Prostate gland (tissue), 2 donors: Measurements from ENCODE around the gene CREG2. TPM values are rescaled to one million over a fixed set of nuclear protein-coding genes. Genes with fewer than 3 reads are reported as not detected.

Source experiments
- DNase-seq: peaks from one replicate; pipeline ENCODE4 v3.0.0-alpha.2; 2019; ENCODE audit warnings: low spot score
- H3K27ac ChIP-seq, 2 donors: fragments of 200-600 bp; sonication (generic); 2 replicates each; pipeline ENCODE4 v1.5.1; 2017 to 2019
- H3K27me3 ChIP-seq: fragments of 200-600 bp; sonication (generic); replicated peaks from 2 replicates; pipeline ENCODE4 v1.5.1; 2019; ENCODE audit not compliant: insufficient read depth
- H3K36me3 ChIP-seq, 2 donors: fragments of 200-600 bp; sonication (generic); 1 replicate in 1 of 2; 2 replicates in 1 of 2; pipeline versions ENCODE4 v1.5.1 to v1.8.1; 2017 to 2019
- H3K4me1 ChIP-seq: fragments of 200-600 bp; sonication (generic); replicated peaks from 2 replicates; pipeline ENCODE4 v1.5.1; 2019
- H3K4me3 ChIP-seq, 2 donors: fragments of 200-600 bp; sonication (generic); 2 replicates each; pipeline ENCODE4 v1.5.1; 2017 to 2019
- H3K9me3 ChIP-seq: fragments of 200-600 bp; sonication (generic); 2 replicates; pipeline ENCODE4 v1.5.1; 2017
- POLR2A ChIP-seq: fragments of 450-650 bp; IDR thresholded peaks from one replicate; pipeline ENCODE4 v1.6.1; 2016; ENCODE audit warnings: antibody characterized with exemption, mild to moderate bottlenecking
- POLR2AphosphoS5 ChIP-seq: sonication (generic); formaldehyde crosslinking; IDR thresholded peaks from one replicate; pipeline ENCODE4 v1.6.1; 2017; ENCODE audit warnings: antibody characterized with exemption
- WGBS: methylation state at CpG from one replicate; pipeline ENCODE4 v1.1.5; 2018; 5-methylcytosine and 5-hydroxymethylcytosine counted together
- intact Hi-C: fragments of 100-400 bp; cut with DNase I; formaldehyde crosslinking; loops from one replicate; pipeline ENCODE4 v1.14.2; 2022
- total RNA-seq, 2 donors: library from RNA; depleted of rRNA; stranded (reverse); fragments of >200 nt; gene quantifications; one replicate each; pipeline ENCODE4 v1.1.0, GENCODE V29; 2016
- TF ChIP-seq, protein P1 (sequence below), 4 experiments: fragments of 200-600 bp in 2 of 4; fragments of 450-650 bp in 2 of 4; sonication (generic) in 2 of 4; IDR thresholded peaks; 1 replicate in 3 of 4; 2 replicates in 1 of 4; pipeline ENCODE4 v1.5.1; 2016 to 2019; ENCODE audit warnings: antibody characterized with exemption in 4 of 4, mild to moderate bottlenecking in 2 of 4, moderate library complexity in 2 of 4

The CREG2 gene
- total RNA-seq, 2 donors from 2014 or later, result not detected

DNA sequence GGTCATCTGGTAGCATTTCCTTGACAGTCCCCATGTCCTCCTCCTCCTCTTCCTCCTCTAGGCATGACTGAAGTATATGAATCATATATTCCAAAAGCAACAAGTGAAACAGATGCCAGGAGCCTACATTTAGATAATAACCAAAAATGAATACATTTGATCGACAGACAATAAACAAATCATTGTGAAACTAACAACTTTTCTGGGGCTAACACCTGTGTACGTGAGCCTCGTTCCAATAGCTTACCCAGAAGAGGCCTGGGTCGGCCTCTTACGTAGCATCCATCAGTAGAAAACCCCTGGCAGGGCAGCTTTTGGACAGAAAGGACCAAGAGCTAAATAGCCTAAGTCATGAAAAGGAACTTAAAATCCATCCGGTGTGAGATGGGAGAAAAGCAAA, 15.3 kb upstream of the CREG2 start:
- WGBS, result over 99% methylated on average over 6 of the region's 6 CpGs
- TF ChIP-seq POLR2AphosphoS5, result no peak
- no peaks in the 10 kb centered on the region for H3K4me1 ChIP-seq
- no peak overlapping the region for H3K4me3 ChIP-seq
- DNase-seq, result no peak
- intact Hi-C loops, result no loop called here
- H3K36me3 ChIP-seq, result no peaks in the 10 kb centered on the region
- H3K27ac ChIP-seq, result no peak overlapping the region
- no peaks in the 10 kb centered on the region for H3K27me3 ChIP-seq
- no peaks in the 10 kb centered on the region for H3K9me3 ChIP-seq

- WGBS, result 77% methylated on average over 5 of the region's 5 CpGs
- TF ChIP-seq POLR2A (no peak), POLR2AphosphoS5 (no peak)
- TF ChIP-seq, protein P1, sequence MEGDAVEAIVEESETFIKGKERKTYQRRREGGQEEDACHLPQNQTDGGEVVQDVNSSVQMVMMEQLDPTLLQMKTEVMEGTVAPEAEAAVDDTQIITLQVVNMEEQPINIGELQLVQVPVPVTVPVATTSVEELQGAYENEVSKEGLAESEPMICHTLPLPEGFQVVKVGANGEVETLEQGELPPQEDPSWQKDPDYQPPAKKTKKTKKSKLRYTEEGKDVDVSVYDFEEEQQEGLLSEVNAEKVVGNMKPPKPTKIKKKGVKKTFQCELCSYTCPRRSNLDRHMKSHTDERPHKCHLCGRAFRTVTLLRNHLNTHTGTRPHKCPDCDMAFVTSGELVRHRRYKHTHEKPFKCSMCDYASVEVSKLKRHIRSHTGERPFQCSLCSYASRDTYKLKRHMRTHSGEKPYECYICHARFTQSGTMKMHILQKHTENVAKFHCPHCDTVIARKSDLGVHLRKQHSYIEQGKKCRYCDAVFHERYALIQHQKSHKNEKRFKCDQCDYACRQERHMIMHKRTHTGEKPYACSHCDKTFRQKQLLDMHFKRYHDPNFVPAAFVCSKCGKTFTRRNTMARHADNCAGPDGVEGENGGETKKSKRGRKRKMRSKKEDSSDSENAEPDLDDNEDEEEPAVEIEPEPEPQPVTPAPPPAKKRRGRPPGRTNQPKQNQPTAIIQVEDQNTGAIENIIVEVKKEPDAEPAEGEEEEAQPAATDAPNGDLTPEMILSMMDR (IDR thresholded peaks at IDR 0.05), result no peak
Observed at GRCh38 chr2:101401906-101402305, 14.6 kb upstream of the CREG2 start.

GRCh38 chr2:101401326-101401665, 14.0 kb upstream of the CREG2 start:
- H3K9me3 ChIP-seq, result no peaks in the 10 kb centered on the region
- H3K4me3 ChIP-seq, result no peak overlapping the region
- intact Hi-C loops, result no loop called here
- no peak overlapping the region for H3K27ac ChIP-seq
- WGBS, result 91% methylated on average over 8 of the region's 8 CpGs
- no peaks in the 10 kb centered on the region for H3K36me3 ChIP-seq
- no peaks in the 10 kb centered on the region for H3K4me1 ChIP-seq
- no peaks in the 10 kb centered on the region for H3K27me3 ChIP-seq
- DNase-seq, result no peak
- TF ChIP-seq, protein P1 (IDR thresholded peaks at IDR 0.05), result no peak
- TF ChIP-seq POLR2AphosphoS5 (no peak), POLR2A (no peak)

More at GRCh38 chr2:101401906-101402305, 14.6 kb upstream of the CREG2 start:
- no peaks in the 10 kb centered on the region for H3K9me3 ChIP-seq
- no peaks in the 10 kb centered on the region for H3K27me3 ChIP-seq
- H3K4me1 ChIP-seq, result no peaks in the 10 kb centered on the region
- H3K27ac ChIP-seq, result no peak overlapping the region
- DNase-seq, result no peak
- intact Hi-C loops, result no loop called here
- H3K4me3 ChIP-seq, result no peak overlapping the region
- H3K36me3 ChIP-seq, result no peaks in the 10 kb centered on the region

- Histone ChIP-seq H3K27me3 (no peaks in the 10 kb centered on the region), H3K36me3 (no peaks in the 10 kb centered on the region), H3K9me3 (no peaks in the 10 kb centered on the region), H3K27ac (no peak overlapping the region), H3K4me3 (no peak overlapping the region), H3K4me1 (no peaks in the 10 kb centered on the region)
- 75% methylated on average over 18 of the region's 18 CpGs for WGBS
- no peak for TF ChIP-seq POLR2AphosphoS5
- TF ChIP-seq, protein P1 (IDR thresholded peaks at IDR 0.05), result no peak
- TF ChIP-seq POLR2A, result no peak
- intact Hi-C loops, result no loop called here
- no peak for DNase-seq
Observed at GRCh38 chr2:101400506-101401325, 13.4 kb upstream of the CREG2 start.

DNA sequence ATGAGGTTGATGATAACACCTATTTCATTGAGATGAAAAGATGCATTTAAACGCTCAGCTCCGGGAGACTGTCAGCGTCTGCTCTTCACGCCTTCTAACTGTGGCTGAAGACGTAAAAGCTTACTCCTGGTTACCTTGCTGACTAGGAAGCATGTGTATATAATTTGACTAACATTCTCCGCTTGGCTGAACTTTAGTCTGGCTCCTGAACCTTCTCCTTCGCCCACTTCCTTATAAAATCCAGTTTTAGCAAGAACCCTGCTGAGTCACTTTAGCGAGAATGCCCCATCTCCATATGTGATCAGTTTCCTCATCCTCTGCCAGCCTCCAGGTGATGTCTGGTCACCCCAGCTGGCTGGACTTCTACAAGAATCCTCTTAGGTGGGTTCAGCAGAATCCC, 12.7 kb upstream of the CREG2 start:
- H3K27me3 ChIP-seq, result no peaks in the 10 kb centered on the region
- 85% methylated on average over 8 of the region's 8 CpGs for WGBS
- no peaks in the 10 kb centered on the region for H3K36me3 ChIP-seq
- intact Hi-C loops, result no loop called here
- no peak overlapping the region for H3K27ac ChIP-seq
- no peak for DNase-seq
- TF ChIP-seq POLR2AphosphoS5 (no peak), POLR2A (no peak)
- TF ChIP-seq, protein P1 (IDR thresholded peaks at IDR 0.05), result no peak
- no peaks in the 10 kb centered on the region for H3K4me1 ChIP-seq
- no peaks in the 10 kb centered on the region for H3K9me3 ChIP-seq
- H3K4me3 ChIP-seq, result no peak overlapping the region
